Brain microvascular endothelial cell (primary cell): ENCODE data around the gene PTPRD.

ENCODE experiments used
- DNase-seq: peaks from one replicate; pipeline ENCODE4 v3.0.0-alpha.2; 2020
- H3K27ac ChIP-seq: fragments of 250-450 bp; sonication (Bioruptor Pico); 2 replicates; pipeline ENCODE4 v1.5.1; 2020; ENCODE audit warnings: mild to moderate bottlenecking, moderate library complexity
- H3K27me3 ChIP-seq: fragments of 250-450 bp; sonication (Bioruptor Pico); replicated peaks from 2 replicates; pipeline ENCODE4 v1.5.1; 2020; ENCODE audit warnings: mild to moderate bottlenecking
- H3K36me3 ChIP-seq: fragments of 250-450 bp; sonication (Bioruptor Pico); replicated peaks from 2 replicates; pipeline ENCODE4 v1.5.1; 2020; ENCODE audit warnings: mild to moderate bottlenecking
- H3K4me3 ChIP-seq: 2 replicates; pipeline ENCODE4 v1.5.1; 2011; ENCODE audit warnings: low read depth, mild to moderate bottlenecking, control low read depth, low read length, moderate library complexity
- in situ Hi-C: cut with HindIII; loops from 2 replicates; pipeline ENCODE4 v1.10.0; 2017; ENCODE audit warnings: low sequenced_read_pairs, low pct_ligation_motif_present
- TF ChIP-seq, protein P1 (sequence below): IDR thresholded peaks from 2 replicates; pipeline ENCODE4 v1.5.1; 2011; ENCODE audit warnings: low read depth, mild to moderate bottlenecking, moderate library complexity, low read length, control low read depth, inconsistent platforms; ENCODE audit errors: missing control alignments

Gene PTPRD

DNA sequence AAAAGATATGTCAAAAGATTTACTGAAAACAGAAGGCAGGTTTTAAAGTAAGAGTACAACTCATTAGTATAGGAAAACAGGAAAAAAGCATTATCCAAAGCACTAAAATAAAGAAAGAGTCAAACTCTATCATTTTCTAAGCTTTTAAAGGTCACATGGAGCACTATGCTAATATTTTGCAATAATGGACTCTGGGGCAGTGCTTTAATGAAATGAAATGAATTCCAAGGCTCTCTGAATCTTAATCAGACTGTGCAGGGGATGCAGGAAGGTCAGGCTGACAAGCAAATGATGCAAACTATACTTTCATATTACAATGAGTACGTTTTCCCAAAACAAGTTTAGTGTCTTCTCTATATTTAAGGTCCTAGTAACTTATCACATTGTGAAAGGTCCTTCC is 1831.3 kb downstream of the PTPRD start:
- TF ChIP-seq, protein P1, sequence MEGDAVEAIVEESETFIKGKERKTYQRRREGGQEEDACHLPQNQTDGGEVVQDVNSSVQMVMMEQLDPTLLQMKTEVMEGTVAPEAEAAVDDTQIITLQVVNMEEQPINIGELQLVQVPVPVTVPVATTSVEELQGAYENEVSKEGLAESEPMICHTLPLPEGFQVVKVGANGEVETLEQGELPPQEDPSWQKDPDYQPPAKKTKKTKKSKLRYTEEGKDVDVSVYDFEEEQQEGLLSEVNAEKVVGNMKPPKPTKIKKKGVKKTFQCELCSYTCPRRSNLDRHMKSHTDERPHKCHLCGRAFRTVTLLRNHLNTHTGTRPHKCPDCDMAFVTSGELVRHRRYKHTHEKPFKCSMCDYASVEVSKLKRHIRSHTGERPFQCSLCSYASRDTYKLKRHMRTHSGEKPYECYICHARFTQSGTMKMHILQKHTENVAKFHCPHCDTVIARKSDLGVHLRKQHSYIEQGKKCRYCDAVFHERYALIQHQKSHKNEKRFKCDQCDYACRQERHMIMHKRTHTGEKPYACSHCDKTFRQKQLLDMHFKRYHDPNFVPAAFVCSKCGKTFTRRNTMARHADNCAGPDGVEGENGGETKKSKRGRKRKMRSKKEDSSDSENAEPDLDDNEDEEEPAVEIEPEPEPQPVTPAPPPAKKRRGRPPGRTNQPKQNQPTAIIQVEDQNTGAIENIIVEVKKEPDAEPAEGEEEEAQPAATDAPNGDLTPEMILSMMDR: no peak

DNA sequence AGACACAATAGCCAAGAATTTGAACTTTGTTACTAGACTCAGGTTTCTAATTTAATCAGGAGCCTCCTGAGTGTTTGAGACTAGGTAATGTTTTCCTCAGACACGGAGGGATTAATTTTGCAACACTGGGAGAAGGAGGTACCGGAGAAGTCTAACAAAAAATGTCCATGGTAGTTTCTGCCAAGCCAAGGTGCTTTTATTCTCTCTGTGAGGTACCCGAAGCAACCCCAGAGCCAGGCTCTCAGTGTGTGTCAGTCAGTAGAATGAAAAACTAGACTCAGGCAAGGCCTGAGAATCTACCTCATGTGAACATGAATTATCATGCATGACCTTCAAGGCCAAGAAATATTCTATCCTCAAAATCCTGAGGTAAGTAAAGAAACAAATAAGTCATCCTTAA is 1832.4 kb downstream of the PTPRD start:
- DNase-seq: no peak
- no peaks in the 10 kb centered on the region for H3K27me3 ChIP-seq
- no peak overlapping the region for H3K27ac ChIP-seq
- TF ChIP-seq, protein P1: no peak
- no peaks in the 10 kb centered on the region for H3K36me3 ChIP-seq
- in situ Hi-C loops: no loop called here
- no peak overlapping the region for H3K4me3 ChIP-seq

More for the DNA sequence above, 1831.3 kb downstream of the PTPRD start:
- in situ Hi-C loops: no loop called here
- no peak overlapping the region for H3K27ac ChIP-seq
- no peak for DNase-seq
- no peak overlapping the region for H3K4me3 ChIP-seq
- H3K36me3 ChIP-seq: no peaks in the 10 kb centered on the region
- H3K27me3 ChIP-seq: no peaks in the 10 kb centered on the region

DNA sequence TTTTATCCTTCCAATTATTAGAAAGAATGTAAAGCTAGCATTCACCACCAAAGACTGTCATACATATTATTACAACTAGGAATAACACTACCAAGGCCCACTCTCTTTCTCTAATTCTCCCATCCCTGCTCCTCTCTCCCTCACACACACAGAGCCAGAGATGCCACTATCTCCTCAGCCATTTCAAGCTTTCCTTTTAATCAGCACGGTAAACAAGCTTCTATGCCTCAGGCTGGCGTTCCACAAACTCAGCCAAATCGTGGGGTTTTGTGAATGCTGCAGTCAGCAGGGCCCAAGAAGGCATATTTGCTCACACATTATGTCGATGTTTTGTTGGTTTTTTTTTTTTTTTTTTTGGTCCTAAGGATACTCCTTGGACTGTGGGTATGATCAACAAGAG is 1833.3 kb downstream of the PTPRD start:
- Histone ChIP-seq H3K36me3 (no peaks in the 10 kb centered on the region), H3K4me3 (no peak overlapping the region), H3K27ac (no peak overlapping the region), H3K27me3 (no peaks in the 10 kb centered on the region)
- DNase-seq: no peak
- in situ Hi-C loops: no loop called here
- TF ChIP-seq, protein P1: no peak

DNA sequence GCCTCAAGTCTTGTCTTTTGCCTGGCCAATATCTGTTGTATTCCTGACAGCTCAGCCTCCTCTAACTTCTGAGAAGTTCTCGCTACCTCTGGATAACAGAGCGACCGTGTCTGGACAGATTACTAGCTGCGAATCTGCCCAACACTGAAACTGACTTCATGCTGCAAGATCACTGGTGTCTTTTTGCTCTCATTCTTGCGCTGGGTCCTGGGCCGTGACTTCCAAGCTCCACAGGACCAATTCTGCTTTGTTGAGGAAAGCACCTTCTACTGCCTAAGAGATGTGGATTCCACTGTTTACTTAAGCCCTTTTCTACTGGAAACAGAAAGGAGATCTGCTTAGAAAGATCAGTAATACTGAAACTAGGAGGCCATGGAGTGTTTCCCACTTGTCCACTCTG is 1834.4 kb downstream of the PTPRD start:
- Histone ChIP-seq H3K4me3 (no peak overlapping the region), H3K27ac (no peak overlapping the region), H3K36me3 (no peaks in the 10 kb centered on the region), H3K27me3 (no peaks in the 10 kb centered on the region)
- TF ChIP-seq, protein P1: no peak
- in situ Hi-C loops: no loop called here
- no peak for DNase-seq

DNA sequence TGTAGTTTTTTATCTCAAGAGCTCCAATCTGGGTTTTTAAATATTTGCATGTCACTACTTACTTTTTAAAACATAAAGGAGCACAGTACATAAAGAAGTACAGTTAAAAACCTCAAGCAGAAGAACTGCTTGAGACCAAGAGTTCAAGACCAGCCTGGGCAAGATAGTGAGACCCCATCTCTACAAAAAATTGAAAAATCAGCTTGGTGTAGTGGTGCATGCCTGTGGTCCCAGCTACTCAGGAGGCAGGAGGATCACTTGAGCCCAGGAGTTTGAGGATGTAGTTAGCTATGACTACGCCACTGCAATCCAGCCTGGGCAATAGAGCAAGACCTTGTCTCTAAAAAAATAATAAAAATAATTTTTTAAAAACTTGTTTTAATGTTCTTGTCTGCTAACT is 1840.5 kb downstream of the PTPRD start:
- Histone ChIP-seq H3K27ac (no peak overlapping the region), H3K27me3 (no peaks in the 10 kb centered on the region), H3K4me3 (no peak overlapping the region), H3K36me3 (no peaks in the 10 kb centered on the region)
- in situ Hi-C loops: no loop called here
- no peak for DNase-seq
- TF ChIP-seq, protein P1: no peak

DNA sequence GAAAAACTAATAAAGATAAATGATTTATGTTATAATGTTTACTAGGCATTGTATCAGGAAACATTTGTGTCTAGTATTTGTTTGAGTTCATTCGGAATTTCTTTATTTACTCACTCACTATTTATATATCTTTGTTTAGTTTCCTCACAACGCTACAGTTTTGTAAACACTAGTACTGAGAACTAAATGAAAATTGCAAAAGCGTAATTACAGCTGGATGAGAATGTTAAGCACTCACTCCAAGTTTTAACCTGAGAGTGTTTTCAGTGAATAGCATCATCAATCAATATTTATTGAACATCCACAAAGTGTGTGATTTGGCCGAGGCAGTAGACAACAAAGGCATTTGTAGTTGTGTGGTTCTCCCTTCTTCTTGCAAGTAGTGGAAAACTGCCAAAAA is 1843.6 kb downstream of the PTPRD start:
- TF ChIP-seq, protein P1: no peak
- Histone ChIP-seq H3K4me3 (no peak overlapping the region), H3K36me3 (no peaks in the 10 kb centered on the region), H3K27ac (no peak overlapping the region), H3K27me3 (no peaks in the 10 kb centered on the region)
- DNase-seq: no peak
- in situ Hi-C loops: no loop called here
